ENCODE data around the gene DENND11.

The DENND11 gene

DNA sequence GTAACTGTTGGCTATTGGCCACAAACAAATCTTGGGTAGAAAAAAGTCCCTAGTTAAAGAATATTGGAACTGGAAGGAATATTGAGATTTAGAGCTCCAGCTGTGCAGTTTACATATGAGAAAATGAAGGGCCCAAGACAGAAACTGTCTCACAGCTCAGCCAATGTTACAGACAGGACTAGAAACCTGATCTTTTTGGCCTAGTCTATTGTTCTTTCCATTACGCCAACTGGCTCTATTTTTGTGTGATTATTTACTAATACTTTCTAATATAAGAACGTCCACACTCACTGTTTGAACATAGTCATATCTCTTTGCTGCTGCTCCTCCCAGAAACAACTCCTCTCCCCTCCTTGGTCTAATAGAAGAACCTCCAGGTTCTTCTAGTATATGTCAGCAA, 7.4 kb upstream of the DENND11 start:
- no peaks in the 10 kb centered on the region for H3K27me3 ChIP-seq (ENCODE audit: control insufficient read depth, insufficient read depth, low read length)
- H3K4me3 ChIP-seq (ENCODE audit: low read length), result no peak overlapping the region
- H3K9me3 ChIP-seq (ENCODE audit: control insufficient read depth, insufficient read depth, low read length), result no peaks in the 10 kb centered on the region
- no peaks in the 10 kb centered on the region for H3K36me3 ChIP-seq (ENCODE audit: control insufficient read depth, insufficient read depth, low read length)
- DNase-seq (ENCODE audit: low read depth, low spot score), result no peak
- no CpG with 5 or more reads among the region's 2 CpGs for WGBS (ENCODE audit: insufficient coverage, insufficient read length)
- H3K4me1 ChIP-seq (ENCODE audit: control insufficient read depth, insufficient read depth, low read length), result no peaks in the 10 kb centered on the region
- no peak overlapping the region for H3K27ac ChIP-seq (ENCODE audit: low read length)

DNA sequence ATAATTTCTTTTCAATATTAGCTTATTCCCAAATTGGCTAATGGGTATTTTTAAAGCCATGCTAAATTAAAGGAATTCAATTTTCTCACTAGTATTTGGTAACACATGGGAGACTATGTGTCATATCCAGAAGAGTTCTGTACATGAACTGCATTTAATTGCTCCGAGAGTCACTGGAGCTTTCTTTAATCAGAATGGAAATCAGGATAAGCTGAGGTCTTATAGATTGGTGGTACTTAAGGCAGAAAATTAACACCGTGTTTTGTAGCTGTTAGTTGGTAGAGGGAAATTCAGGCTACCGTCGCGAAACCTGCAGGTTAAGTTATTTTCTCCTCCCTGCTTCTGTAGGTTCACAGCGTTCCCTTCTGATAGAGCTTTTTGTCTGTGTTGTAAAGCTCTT, 6.4 kb upstream of the DENND11 start, which contains the start of gene WEE2:
Gene WEE2, plus strand, starts transcription at position 3 of the 400 bp plus-strand sequence. CDS start 406 bp downstream, outside the sequence.
- Histone ChIP-seq H3K4me1 (ENCODE audit: control insufficient read depth, insufficient read depth, low read length) (no peaks in the 10 kb centered on the region), H3K36me3 (ENCODE audit: control insufficient read depth, insufficient read depth, low read length) (no peaks in the 10 kb centered on the region), H3K27me3 (ENCODE audit: control insufficient read depth, insufficient read depth, low read length) (no peaks in the 10 kb centered on the region), H3K27ac (ENCODE audit: low read length) (no peak within 1 kb of the TSS), H3K9me3 (ENCODE audit: control insufficient read depth, insufficient read depth, low read length) (no peaks in the 10 kb centered on the region), H3K4me3 (ENCODE audit: low read length) (no peak within 1 kb of the TSS)
- DNase-seq (ENCODE audit: low read depth, low spot score), result no peak
- WGBS (ENCODE audit: insufficient coverage, insufficient read length), result no CpG with 5 or more reads among the region's 6 CpGs

DNA sequence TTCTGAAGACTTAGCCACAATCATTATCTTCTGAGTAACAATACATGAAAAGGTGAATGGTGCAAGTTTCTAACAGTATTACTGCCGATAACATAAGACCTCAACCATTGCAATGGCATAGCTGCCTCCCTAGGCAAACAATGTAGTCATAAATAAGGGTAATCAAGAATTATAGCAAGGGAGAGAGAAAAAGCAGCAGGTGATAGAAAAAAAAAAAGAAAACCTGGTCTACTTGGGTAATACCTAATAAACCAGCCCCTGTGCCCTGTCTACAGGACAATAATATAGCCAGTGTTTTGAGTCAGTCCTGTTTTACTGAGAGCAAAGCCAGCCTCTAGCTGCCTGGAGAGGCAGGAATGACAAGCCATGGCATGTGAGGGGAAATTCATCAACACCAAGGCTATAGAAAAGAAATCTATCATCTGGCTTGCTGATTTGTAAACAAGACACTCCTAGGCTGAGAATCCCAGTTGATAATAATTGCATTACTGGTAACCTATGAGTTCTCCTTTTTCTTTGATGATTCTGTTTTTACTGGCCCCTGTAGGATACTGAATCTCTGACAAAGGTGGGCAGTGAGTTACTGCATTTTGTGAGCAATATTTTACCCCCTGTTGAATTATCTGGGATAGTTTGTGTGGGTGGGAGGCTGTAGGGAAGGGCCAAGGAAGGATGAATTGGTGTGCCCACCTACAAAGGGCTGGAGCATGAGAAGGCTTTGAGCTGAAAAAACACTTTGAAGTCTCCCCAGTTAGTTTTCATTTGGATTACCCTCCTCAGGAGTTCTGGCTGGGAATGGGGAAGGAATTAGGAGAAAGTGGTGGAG, 4.5 kb upstream of the DENND11 start:
- DNase-seq (ENCODE audit: low read depth, low spot score), result no peak
- no peak overlapping the region for H3K4me3 ChIP-seq (ENCODE audit: low read length)
- H3K27me3 ChIP-seq (ENCODE audit: control insufficient read depth, insufficient read depth, low read length), result no peaks in the 10 kb centered on the region
- WGBS (ENCODE audit: insufficient coverage, insufficient read length), result no CpG with 5 or more reads among the region's 1 CpG
- no peaks in the 10 kb centered on the region for H3K36me3 ChIP-seq (ENCODE audit: control insufficient read depth, insufficient read depth, low read length)
- no peaks in the 10 kb centered on the region for H3K4me1 ChIP-seq (ENCODE audit: control insufficient read depth, insufficient read depth, low read length)
- H3K27ac ChIP-seq (ENCODE audit: low read length), result no peak overlapping the region
- H3K9me3 ChIP-seq (ENCODE audit: control insufficient read depth, insufficient read depth, low read length), result no peaks in the 10 kb centered on the region

DNA sequence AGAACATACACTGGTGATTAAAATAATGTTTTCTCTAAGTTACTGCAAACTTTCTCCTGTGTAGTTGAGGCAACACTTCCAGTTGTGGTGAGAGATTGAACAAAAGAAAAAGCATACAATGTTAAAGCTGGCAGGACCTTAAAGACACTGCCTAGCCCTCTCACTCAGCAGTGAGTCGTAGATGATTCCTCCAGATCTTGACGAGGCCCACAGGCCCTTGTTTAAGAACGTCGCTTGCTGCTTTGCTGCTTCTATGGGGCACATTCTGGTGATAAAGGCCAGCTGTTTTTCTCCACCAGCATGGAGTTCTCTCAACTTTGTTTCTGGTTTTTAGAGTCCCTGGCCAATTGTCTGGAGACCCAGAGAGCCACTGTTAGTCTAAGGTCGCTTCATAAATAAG, 2.8 kb upstream of the DENND11 start:
- Histone ChIP-seq H3K27ac (ENCODE audit: low read length) (no peak overlapping the region), H3K4me1 (ENCODE audit: control insufficient read depth, insufficient read depth, low read length) (no peaks in the 10 kb centered on the region), H3K36me3 (ENCODE audit: control insufficient read depth, insufficient read depth, low read length) (no peaks in the 10 kb centered on the region), H3K4me3 (ENCODE audit: low read length) (no peak overlapping the region), H3K27me3 (ENCODE audit: control insufficient read depth, insufficient read depth, low read length) (no peaks in the 10 kb centered on the region), H3K9me3 (ENCODE audit: control insufficient read depth, insufficient read depth, low read length) (no peaks in the 10 kb centered on the region)
- no CpG with 5 or more reads among the region's 5 CpGs for WGBS (ENCODE audit: insufficient coverage, insufficient read length)
- no peak for DNase-seq (ENCODE audit: low read depth, low spot score)

DNA sequence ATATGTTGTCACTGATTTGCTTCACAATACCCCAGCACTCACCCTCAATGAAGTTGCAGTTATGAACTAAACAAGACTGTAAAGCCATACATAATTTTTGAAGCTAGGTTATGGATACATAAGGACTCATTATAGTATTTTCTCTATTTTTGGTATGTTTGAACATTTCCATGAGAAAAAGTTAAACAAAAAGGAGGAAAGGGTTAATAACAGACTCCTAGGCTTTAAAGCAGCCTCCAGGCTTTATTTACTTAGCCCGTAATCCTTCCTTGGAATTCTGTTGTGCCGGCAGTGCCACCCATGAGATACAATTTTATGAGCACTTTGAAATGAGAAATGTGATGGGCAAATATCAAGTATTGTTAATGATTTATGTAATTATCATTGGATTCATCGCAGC, 2.1 kb upstream of the DENND11 start:
- DNase-seq (ENCODE audit: low read depth, low spot score), result no peak

DNA sequence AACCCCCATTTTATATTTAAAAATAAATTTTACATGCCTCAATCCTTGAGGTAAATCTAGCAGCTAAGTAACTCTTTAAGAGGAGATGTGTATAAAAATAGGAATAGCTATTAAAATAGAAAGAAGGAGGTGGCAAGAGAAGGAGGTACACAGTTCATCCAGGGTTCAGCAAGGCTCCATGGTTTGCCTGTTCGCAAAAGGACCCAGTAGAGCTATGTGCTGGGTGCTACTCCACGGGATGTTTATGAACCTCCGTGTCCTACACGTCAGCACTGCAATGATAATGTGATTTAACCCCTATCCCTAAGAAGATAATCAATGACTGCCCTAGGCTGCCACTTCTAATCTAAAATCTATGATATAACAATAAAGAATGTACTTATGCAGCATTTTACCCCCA, 926 bp upstream of the DENND11 start:
- Histone ChIP-seq H3K4me1 (ENCODE audit: control insufficient read depth, insufficient read depth, low read length) (peaks cover 2% of the 10 kb centered on the region; the same call in 1 of the 2 replicates), H3K27me3 (ENCODE audit: control insufficient read depth, insufficient read depth, low read length) (no peaks in the 10 kb centered on the region), H3K9me3 (ENCODE audit: control insufficient read depth, insufficient read depth, low read length) (no peaks in the 10 kb centered on the region), H3K4me3 (ENCODE audit: low read length) (no peak overlapping the region), H3K27ac (ENCODE audit: low read length) (no peak overlapping the region), H3K36me3 (ENCODE audit: control insufficient read depth, insufficient read depth, low read length) (no peaks in the 10 kb centered on the region)
- WGBS (ENCODE audit: insufficient coverage, insufficient read length), result no CpG with 5 or more reads among the region's 4 CpGs
- DNase-seq (ENCODE audit: low read depth, low spot score), result no peak

More for the DNA sequence above, 2.1 kb upstream of the DENND11 start:
- H3K27ac ChIP-seq (ENCODE audit: low read length), result no peak overlapping the region
- H3K27me3 ChIP-seq (ENCODE audit: control insufficient read depth, insufficient read depth, low read length), result no peaks in the 10 kb centered on the region
- H3K36me3 ChIP-seq (ENCODE audit: control insufficient read depth, insufficient read depth, low read length), result no peaks in the 10 kb centered on the region
- WGBS (ENCODE audit: insufficient coverage, insufficient read length), result no CpG with 5 or more reads among the region's 3 CpGs
- H3K4me3 ChIP-seq (ENCODE audit: low read length), result no peak overlapping the region
- no peaks in the 10 kb centered on the region for H3K9me3 ChIP-seq (ENCODE audit: control insufficient read depth, insufficient read depth, low read length)
- no peaks in the 10 kb centered on the region for H3K4me1 ChIP-seq (ENCODE audit: control insufficient read depth, insufficient read depth, low read length)

DNA sequence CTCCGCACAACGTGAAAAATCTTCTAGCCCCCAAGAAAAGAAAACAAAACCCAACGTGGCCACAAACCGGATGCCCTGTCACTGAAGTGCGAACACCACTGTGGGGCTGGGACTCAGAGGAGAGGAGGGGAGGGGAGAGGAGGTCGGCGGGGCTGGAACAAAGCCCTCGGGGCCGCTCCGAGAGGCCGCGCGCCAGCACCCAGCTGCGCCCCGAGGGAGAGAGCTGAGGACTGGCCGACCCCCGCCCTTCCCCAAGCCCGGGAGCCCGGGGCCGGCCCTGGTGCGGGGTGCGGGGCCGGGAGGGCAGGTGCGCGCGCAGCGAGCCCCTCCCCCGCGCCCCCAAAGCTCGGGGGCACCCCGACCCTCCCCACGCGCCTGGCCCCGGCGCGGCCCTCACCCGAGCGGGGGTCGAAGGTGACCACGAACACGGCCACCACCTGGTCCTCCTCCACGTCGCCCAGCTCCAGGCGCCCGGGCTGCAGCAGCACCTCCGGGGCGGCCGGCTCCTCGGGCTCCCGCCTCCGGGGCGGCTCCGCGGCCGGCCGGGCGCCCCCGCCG, 398 bp downstream of the DENND11 start:
- peak overlapping the region; percentile 99 for H3K4me3 ChIP-seq (ENCODE audit: low read length)
- WGBS (ENCODE audit: insufficient coverage, insufficient read length), result no CpG with 5 or more reads among the region's 59 CpGs
- no peaks in the 10 kb centered on the region for H3K36me3 ChIP-seq (ENCODE audit: control insufficient read depth, insufficient read depth, low read length)
- no peaks in the 10 kb centered on the region for H3K9me3 ChIP-seq (ENCODE audit: control insufficient read depth, insufficient read depth, low read length)
- H3K27me3 ChIP-seq (ENCODE audit: control insufficient read depth, insufficient read depth, low read length), result no peaks in the 10 kb centered on the region
- H3K27ac ChIP-seq (ENCODE audit: low read length), result no peak overlapping the region
- H3K4me1 ChIP-seq (ENCODE audit: control insufficient read depth, insufficient read depth, low read length), result peaks cover 2% of the 10 kb centered on the region; the same call in 1 of the 2 replicates
- no peak for DNase-seq (ENCODE audit: low read depth, low spot score)

DNA sequence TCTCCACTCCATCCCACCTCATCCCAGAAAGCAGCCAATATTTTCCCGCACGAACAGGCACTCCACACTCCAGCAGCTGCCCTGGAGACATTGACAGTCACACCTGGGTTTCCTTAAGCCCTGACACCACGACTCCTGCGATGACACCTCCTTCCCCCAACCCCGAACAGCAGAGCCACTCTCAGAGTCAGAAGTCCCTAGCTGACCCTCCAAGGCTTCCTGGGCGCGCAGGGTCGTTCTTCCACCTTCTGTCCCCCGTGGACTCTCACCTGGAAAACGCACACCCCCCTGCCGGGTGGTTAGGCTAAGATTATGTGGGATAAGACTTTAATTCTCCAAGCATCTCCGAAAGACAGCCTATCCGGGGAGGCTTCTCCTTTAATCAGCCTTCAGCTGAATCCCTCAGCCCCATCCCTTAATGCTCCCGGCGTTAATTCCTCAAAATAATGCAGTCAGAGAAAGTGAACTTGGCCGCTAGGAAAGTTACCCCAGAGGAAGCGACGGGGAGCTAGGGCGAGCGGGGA, 1.1 kb downstream of the DENND11 start:
- H3K4me1 ChIP-seq (ENCODE audit: control insufficient read depth, insufficient read depth, low read length), result peaks cover 2% of the 10 kb centered on the region; the same call in 1 of the 2 replicates
- no CpG with 5 or more reads among the region's 20 CpGs for WGBS (ENCODE audit: insufficient coverage, insufficient read length)
- no peaks in the 10 kb centered on the region for H3K9me3 ChIP-seq (ENCODE audit: control insufficient read depth, insufficient read depth, low read length)
- H3K36me3 ChIP-seq (ENCODE audit: control insufficient read depth, insufficient read depth, low read length), result no peaks in the 10 kb centered on the region
- no peak for DNase-seq (ENCODE audit: low read depth, low spot score)
- peak overlapping the region; percentile 99; the same call in 1 of the 2 replicates for H3K4me3 ChIP-seq (ENCODE audit: low read length)
- no peak overlapping the region for H3K27ac ChIP-seq (ENCODE audit: low read length)
- no peaks in the 10 kb centered on the region for H3K27me3 ChIP-seq (ENCODE audit: control insufficient read depth, insufficient read depth, low read length)

DNA sequence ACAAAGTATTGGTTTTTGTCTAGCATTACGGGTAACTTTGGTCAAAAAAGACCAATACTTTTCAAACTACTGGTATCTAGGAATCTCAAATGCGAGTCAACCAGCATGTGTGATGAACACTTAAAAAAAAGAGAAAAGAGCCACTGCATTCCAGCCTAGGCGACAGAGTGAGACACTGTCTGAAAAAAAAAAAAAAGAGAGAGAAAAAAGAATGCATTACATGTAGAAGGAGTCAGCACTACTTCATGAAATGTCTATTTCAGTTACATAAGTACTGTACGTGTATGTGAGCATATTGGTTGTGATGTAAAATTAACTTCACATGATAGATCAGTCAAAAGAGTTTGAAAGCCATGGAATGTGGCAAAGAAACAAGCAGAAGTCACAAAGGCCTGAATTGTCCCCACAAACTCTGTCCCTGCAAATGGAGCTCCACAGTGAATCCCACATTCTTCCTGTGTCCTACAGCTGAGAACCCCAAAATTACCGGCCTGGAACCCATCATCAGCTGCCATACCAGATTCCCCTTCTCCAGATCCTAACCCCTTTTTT, 1.6 kb downstream of the DENND11 start:
- no peak overlapping the region for H3K27ac ChIP-seq (ENCODE audit: low read length)
- no peaks in the 10 kb centered on the region for H3K27me3 ChIP-seq (ENCODE audit: control insufficient read depth, insufficient read depth, low read length)
- WGBS (ENCODE audit: insufficient coverage, insufficient read length), result no CpG with 5 or more reads among the region's 5 CpGs
- no peaks in the 10 kb centered on the region for H3K9me3 ChIP-seq (ENCODE audit: control insufficient read depth, insufficient read depth, low read length)
- DNase-seq (ENCODE audit: low read depth, low spot score), result no peak
- H3K4me1 ChIP-seq (ENCODE audit: control insufficient read depth, insufficient read depth, low read length), result peaks cover 2% of the 10 kb centered on the region; the same call in 1 of the 2 replicates
- no peaks in the 10 kb centered on the region for H3K36me3 ChIP-seq (ENCODE audit: control insufficient read depth, insufficient read depth, low read length)
- peak overlapping the region; percentile 99; the same call in 1 of the 2 replicates for H3K4me3 ChIP-seq (ENCODE audit: low read length)

DNA sequence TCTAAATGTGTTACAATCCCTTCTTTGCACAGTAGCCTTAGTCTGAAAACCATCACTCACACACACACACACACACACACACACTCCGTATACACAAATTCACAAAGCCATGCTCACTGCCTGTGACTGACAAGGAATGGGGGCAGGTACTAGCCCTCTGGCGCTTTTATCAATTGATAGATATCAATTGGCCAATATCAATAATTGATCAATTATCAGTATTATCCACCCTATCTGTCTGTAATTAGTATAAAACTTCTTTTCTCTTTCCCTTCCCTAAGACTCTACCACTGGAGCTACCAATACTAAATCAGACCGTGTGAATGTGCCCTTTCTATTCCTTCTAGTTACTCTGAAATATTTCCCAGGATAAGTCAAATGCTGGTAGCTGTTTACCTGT, 2.1 kb downstream of the DENND11 start:
- no peak overlapping the region for H3K27ac ChIP-seq (ENCODE audit: low read length)
- H3K4me3 ChIP-seq (ENCODE audit: low read length), result no peak overlapping the region
- no peaks in the 10 kb centered on the region for H3K27me3 ChIP-seq (ENCODE audit: control insufficient read depth, insufficient read depth, low read length)
- H3K9me3 ChIP-seq (ENCODE audit: control insufficient read depth, insufficient read depth, low read length), result no peaks in the 10 kb centered on the region
- no peak for DNase-seq (ENCODE audit: low read depth, low spot score)
- H3K36me3 ChIP-seq (ENCODE audit: control insufficient read depth, insufficient read depth, low read length), result no peaks in the 10 kb centered on the region
- no CpG with 5 or more reads among the region's 3 CpGs for WGBS (ENCODE audit: insufficient coverage, insufficient read length)
- H3K4me1 ChIP-seq (ENCODE audit: control insufficient read depth, insufficient read depth, low read length), result peaks cover 2% of the 10 kb centered on the region; the same call in 1 of the 2 replicates

All from iPS DF 6.9 (cell line).